GM18858 (cell line): Measurements from ENCODE around the gene IGFL4.

Experiments used
- ATAC-seq: cut with Tn5 transposase; IDR thresholded peaks from one replicate; pipeline ENCODE4 v1.9.1; 2021; ENCODE audit not compliant: unreplicated experiment

Gene IGFL4

GRCh38 chr19:45995715-45996385 is 45.0 kb downstream of the IGFL4 start:
- no peak for ATAC-seq

GRCh38 chr19:45994998-45995714 is 45.6 kb downstream of the IGFL4 start, which contains the start of gene CCDC61:
TSS of gene CCDC61 (plus strand) at chr19:45995467. CDS start at chr19:46003019, 7,552 bp downstream.
- peak; percentile 91 for ATAC-seq

- ATAC-seq = no peak
Measured at GRCh38 chr19:45994456-45994997, 46.3 kb downstream of the IGFL4 start.

- ATAC-seq = no peak
Measured at GRCh38 chr19:45990113-45990728, 50.6 kb downstream of the IGFL4 start.
